HL-60 (cell line): ENCODE results near the gene ROBO1.

Source experiments
- GABPA ChIP-seq: IDR thresholded peaks from 2 replicates; pipeline ENCODE4 v1.6.1; 2012; ENCODE audit warnings: low read depth
- POLR2AphosphoS5 ChIP-seq: IDR thresholded peaks from 2 replicates; pipeline ENCODE4 v1.6.1; 2012; ENCODE audit warnings: low read depth
- TF ChIP-seq, protein P1 (sequence below): IDR thresholded peaks from one replicate; pipeline ENCODE4 v1.5.1; 2011; ENCODE audit warnings: low read length, control low read depth, inconsistent platforms; ENCODE audit not compliant: insufficient read depth
- TF ChIP-seq, protein P2 (sequence below): IDR thresholded peaks from 2 replicates; pipeline ENCODE4 v1.6.1; 2012; ENCODE audit warnings: low read depth; ENCODE audit not compliant: insufficient replicate concordance

- TF ChIP-seq, protein P1, sequence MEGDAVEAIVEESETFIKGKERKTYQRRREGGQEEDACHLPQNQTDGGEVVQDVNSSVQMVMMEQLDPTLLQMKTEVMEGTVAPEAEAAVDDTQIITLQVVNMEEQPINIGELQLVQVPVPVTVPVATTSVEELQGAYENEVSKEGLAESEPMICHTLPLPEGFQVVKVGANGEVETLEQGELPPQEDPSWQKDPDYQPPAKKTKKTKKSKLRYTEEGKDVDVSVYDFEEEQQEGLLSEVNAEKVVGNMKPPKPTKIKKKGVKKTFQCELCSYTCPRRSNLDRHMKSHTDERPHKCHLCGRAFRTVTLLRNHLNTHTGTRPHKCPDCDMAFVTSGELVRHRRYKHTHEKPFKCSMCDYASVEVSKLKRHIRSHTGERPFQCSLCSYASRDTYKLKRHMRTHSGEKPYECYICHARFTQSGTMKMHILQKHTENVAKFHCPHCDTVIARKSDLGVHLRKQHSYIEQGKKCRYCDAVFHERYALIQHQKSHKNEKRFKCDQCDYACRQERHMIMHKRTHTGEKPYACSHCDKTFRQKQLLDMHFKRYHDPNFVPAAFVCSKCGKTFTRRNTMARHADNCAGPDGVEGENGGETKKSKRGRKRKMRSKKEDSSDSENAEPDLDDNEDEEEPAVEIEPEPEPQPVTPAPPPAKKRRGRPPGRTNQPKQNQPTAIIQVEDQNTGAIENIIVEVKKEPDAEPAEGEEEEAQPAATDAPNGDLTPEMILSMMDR, result no peak
- TF ChIP-seq POLR2AphosphoS5, result no peak
- TF ChIP-seq, protein P2, sequence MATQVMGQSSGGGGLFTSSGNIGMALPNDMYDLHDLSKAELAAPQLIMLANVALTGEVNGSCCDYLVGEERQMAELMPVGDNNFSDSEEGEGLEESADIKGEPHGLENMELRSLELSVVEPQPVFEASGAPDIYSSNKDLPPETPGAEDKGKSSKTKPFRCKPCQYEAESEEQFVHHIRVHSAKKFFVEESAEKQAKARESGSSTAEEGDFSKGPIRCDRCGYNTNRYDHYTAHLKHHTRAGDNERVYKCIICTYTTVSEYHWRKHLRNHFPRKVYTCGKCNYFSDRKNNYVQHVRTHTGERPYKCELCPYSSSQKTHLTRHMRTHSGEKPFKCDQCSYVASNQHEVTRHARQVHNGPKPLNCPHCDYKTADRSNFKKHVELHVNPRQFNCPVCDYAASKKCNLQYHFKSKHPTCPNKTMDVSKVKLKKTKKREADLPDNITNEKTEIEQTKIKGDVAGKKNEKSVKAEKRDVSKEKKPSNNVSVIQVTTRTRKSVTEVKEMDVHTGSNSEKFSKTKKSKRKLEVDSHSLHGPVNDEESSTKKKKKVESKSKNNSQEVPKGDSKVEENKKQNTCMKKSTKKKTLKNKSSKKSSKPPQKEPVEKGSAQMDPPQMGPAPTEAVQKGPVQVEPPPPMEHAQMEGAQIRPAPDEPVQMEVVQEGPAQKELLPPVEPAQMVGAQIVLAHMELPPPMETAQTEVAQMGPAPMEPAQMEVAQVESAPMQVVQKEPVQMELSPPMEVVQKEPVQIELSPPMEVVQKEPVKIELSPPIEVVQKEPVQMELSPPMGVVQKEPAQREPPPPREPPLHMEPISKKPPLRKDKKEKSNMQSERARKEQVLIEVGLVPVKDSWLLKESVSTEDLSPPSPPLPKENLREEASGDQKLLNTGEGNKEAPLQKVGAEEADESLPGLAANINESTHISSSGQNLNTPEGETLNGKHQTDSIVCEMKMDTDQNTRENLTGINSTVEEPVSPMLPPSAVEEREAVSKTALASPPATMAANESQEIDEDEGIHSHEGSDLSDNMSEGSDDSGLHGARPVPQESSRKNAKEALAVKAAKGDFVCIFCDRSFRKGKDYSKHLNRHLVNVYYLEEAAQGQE, result no peak
- TF ChIP-seq GABPA, result no peak
These were observed 827.7 kb downstream of the ROBO1 start for GRCh38 chr3:78940128-78940527.
